Measurements from ENCODE around the gene GRB10. TPM values are rescaled to one million over a fixed set of nuclear protein-coding genes. Genes with fewer than 3 reads are reported as not detected.

Gene GRB10
- total RNA-seq, 1 donor from 2014 or later, result 106 TPM

DNA sequence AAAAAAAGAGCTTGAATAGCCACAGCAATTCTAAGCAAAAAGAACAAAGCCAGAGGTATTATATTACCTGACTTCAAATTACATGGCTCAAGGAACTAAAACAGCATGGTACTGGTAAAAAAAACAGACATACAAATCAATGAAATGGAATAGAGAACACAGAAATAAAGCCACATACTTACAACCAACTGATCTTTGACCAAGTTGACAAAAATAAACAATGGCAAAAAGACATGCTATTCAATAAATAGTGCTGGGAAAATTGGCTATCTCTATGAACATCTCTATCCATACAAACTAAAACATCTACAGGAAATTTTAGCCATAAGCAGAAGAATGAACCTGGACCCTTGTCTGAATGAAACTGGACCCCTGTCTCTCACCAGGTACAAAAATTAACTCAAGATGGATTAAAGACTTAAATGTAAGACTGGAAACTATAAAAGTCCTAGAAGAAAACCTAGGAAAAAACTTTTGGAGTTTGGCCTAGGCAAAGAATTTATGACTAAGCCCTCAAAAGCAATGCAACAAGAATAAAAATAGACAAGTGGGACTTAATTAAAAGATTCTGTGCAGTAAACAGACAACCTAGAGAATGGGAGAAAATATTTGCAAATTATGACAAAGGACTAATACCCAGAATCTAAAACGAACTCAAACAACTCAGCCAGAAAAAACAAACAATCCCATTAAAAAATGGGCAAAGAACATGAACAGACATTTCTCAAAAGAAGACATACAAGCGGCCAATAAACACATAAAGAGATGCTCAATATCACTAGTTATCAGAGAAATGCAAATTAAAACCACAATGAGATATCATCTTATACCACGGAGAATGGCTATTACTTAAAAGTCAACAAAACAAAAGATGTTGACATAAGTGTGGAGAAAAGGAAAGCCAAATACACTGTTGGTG lies 144.7 kb downstream of the GRB10 start:
- DNase-seq (ENCODE audit: low spot score), result no peak

GRCh38 chr7:50634378-50634777 lies 148.3 kb downstream of the GRB10 start:
- DNase-seq (ENCODE audit: low spot score), result no peak

DNA sequence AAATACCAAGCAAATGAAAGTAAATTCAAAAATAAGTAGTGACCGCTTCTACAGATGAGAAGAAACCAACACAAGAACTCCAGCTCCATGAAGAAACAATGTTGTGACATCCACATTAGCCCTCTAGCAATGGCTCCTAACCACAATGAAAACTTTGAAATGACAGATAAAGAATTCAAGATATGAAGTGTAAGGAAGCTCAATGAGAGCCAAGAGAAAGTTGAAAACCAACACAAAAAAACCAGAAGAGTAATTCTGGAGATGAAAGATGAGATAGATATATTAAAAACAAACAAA lies 149.3 kb downstream of the GRB10 start:
- no peak for DNase-seq (ENCODE audit: low spot score)

- no peak for DNase-seq (ENCODE audit: low spot score)
These were observed 149.9 kb downstream of the GRB10 start for GRCh38 chr7:50632561-50633413.

DNA sequence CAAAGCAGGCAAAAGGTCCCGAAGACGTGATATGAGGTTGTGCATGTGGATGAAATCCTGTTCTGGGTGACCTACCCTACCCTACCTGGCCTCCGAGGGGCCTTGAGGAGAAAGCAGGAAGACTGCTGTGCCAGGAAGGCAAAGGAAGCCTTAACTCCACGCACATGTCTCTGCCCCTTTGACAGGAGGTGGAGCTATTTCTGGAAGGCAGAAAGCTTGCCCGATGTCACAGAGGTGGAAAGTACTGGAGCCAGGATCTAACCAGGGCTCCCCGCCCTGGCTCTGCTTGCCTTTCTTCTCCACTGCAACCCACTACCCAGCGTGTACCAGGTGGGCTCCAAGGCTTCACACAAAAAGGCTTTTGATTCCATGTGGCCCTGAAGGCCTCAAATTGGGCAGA lies 151.1 kb downstream of the GRB10 start:
- DNase-seq (ENCODE audit: low spot score), result no peak

DNA sequence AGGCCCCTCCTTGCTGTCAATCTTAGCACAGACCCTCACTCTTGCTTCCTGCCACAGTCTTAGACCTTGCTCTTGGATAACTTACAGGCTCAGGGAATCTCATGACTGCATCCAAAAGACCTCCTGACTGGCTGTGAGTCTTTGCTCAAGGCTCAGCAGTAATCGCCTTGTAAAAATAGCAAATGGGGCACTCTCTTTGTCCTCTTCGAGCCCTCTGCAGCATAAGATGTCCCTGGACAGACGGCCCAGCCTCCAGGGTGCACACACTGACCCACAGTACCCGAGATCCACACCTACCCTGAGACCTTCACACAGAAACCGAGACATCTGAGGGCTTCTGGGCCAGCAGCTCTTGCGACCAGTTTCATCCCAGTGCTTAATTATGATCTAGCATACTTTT lies 151.6 kb downstream of the GRB10 start:
- no peak for DNase-seq (ENCODE audit: low spot score)

DNA sequence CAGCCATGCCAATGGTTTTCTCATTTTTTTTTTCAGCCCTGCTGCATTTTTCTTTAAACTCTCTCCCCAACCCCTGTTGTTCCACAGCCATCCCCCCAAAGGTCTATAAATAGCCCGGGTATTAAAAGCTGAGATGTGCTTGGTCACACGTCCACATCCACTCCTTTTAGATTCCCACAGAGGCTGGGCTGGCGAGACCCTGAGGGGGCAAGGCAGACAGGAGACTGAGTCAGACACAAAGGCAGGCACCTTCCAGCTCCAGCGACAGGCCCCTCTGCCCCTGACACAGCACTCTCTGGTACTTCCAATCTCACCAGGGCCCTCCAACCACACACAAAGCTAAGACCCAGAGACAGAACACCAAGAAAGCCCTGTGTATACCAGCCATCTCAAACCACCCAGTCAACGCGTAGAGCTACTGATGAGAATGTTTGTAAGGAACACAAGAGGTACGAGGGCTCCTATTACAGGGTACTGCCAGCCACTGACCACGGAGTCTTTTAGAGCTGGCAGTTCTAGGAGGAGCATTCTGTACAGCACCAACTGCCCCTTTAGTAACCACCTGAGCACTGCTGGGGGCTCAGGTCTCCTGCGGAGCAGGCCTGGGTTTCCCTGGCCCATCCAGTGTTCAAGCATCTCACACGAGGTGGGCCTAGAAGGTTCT lies 153.3 kb downstream of the GRB10 start:
- peak; percentile 34 for DNase-seq (ENCODE audit: low spot score)

- DNase-seq (ENCODE audit: low spot score), result peak; percentile 29
These were observed 154.1 kb downstream of the GRB10 start for GRCh38 chr7:50628434-50629084.

- DNase-seq (ENCODE audit: low spot score), result no peak
These were observed 154.8 kb downstream of the GRB10 start for GRCh38 chr7:50627824-50628361.

DNA sequence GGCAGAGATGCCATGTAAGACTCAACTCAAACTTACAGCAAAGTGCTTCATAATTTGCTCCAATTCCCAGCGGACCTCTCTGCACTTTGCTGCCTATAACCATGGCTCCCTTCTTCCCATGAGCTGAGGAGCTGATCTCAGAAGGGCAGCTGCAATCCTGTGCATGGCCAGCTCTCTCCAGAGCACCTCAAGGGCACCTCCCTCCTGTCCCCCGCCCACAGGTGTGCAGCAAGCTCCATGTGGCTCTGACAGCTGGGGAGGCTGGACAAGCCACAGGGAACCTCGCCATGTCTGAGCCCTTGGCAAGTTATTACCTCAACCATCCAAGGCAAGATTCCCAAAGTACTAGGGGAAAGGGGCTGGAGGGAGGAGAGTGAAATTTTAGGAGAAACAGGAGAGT lies 156.4 kb downstream of the GRB10 start:
- DNase-seq (ENCODE audit: low spot score), result peak; percentile 24

GRCh38 chr7:50625360-50625759 lies 157.3 kb downstream of the GRB10 start:
- no peak for DNase-seq (ENCODE audit: low spot score)

GRCh38 chr7:50622821-50623220 lies 159.9 kb downstream of the GRB10 start:
- DNase-seq (ENCODE audit: low spot score), result no peak

DNA sequence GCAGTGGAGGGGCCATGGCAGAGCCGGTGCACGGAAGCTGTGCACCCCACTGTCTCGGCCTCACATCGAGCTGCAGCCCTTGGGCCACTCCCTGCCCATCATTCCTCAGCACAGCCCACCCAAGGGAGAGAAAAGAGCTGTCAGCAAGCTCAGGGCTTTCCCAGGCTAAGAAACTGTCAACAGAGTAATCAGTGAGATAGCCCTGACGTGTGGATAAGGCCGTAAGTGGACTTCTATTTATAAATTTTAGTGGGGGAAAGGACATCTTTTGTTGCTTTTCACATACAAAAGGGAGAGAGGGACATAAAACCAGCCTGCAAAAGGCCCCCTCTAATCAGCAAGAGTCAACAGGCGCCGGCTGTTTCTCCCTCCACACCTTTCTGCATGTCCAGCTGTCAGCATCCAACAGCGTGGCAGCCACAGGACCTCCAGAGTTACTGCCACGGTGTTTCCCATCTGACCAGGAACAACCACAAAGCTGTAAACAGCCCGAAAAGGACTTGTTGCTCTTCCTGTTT lies 160.7 kb downstream of the GRB10 start:
- no peak for DNase-seq (ENCODE audit: low spot score)

GRCh38 chr7:50621206-50621605 lies 161.5 kb downstream of the GRB10 start:
- peak; percentile 39 for DNase-seq (ENCODE audit: low spot score)

- DNase-seq (ENCODE audit: low spot score), result peak; percentile 38
These were observed 162.3 kb downstream of the GRB10 start for GRCh38 chr7:50620433-50620832.

DNA sequence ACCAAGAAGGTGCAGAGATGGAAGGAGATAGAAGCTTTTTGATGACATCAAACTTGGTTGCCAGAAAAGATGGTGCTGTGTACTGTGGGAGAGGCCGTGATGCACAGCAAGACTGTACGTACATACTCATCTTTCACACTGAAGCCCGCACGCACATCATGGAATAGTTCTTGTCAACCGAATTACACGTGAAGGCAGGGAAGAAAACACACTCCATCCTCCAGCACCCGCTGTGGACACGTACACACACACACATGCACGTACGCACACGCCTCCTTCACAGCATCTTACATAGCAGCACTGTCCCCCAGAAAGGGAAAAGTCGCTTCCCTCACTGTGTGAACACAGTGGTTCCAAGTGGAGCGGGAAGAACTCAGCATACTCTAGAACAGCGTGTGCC lies 163.0 kb downstream of the GRB10 start:
- DNase-seq (ENCODE audit: low spot score), result no peak

DNA sequence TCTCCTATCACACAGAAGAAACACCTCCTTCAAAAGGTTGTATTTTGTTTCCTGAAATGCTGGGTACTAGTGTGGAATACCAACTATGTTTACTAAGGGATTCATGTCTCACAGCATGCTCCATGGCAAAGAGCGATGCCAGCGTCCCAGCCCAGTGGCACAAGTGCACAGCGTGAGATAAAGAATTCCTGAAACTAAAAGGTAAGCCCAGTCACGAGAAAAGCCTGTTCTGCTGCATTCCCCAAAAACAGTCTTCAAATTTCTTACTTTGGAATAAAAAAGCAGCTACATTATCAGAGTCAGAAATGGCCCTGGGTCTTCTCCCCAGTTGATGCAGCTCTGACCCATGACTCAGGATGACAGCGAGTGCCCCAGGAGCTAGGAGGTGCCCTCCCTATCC lies 164.4 kb downstream of the GRB10 start:
- DNase-seq (ENCODE audit: low spot score), result no peak

DNA sequence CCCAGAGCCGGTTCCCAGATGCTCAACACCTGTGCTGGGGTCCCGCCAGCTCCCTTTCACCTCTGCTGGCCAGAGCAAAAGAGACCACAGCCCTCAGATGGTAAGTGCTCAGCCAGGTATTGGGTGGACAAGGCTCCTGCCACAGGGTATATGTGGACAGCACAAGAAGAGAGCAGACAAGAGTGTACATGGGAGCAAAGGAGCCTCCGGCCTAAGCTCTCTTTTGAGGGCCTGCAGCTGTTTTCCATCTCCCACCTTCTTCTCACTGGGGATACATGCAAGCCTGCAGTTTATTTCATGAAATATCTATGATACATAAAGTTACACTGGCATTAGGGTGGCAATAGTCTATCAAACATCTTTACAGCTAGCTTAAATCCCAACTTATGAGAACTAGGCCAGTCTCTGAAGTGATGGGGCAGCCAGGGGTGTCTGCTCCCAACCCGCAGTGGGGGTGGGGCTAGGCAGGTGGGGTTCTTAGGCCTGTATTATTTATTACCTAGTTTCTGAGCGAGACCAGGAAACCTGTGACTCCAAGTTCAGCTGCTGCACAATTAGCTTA lies 167.1 kb downstream of the GRB10 start:
- no peak for DNase-seq (ENCODE audit: low spot score)

DNA sequence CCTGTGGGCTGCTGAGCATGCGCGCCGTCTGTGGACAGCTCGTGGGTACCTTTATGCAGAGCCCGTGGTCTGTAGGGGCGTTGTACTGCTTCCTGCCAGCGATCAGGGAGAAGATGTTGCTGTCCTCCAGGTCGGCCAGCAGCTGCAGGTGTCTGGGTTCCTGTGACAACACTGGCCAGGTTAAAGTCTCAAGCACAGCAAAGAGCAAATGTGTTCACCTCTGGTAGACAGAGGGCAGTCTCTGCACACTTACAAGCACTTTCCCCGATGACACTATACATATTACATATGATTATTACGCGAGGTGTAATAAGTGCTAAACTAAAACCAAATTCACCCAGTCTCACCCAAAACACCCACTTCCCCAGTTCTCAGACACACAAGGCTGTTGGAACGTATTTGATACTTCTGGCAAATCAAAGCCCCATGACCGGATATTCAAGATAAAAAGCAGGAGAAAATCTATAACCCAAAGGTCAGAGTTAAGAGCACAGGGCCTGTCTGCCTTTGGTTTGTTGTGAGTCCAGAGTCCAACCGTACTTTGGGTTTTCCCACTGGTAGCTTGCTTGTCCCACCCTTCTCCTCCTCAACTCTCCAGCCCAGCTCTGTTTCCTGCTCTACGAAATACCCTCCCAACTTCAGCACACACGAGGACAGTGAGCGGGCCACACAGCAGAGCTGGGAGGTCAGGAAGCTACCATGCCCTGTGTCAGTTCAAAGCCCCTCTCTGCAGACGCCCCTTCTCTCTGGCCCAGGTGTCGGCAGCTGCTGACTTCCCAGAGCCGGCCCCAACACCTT lies 167.8 kb downstream of the GRB10 start:
- no peak for DNase-seq (ENCODE audit: low spot score)

GRCh38 chr7:50613473-50613872 lies 169.2 kb downstream of the GRB10 start:
- no peak for DNase-seq (ENCODE audit: low spot score)
